ENCODE measurements around the gene GLS2. TPM values are rescaled to one million over a fixed set of nuclear protein-coding genes. Genes with fewer than 3 reads are reported as not detected.

The GLS2 gene
- total and polyA plus RNA-seq, 9 of the 15 experiments (the other 6 are each of a cell fraction or from before 2014, with no cell fraction given) = 0.11 TPM; not detected in 8

DNA sequence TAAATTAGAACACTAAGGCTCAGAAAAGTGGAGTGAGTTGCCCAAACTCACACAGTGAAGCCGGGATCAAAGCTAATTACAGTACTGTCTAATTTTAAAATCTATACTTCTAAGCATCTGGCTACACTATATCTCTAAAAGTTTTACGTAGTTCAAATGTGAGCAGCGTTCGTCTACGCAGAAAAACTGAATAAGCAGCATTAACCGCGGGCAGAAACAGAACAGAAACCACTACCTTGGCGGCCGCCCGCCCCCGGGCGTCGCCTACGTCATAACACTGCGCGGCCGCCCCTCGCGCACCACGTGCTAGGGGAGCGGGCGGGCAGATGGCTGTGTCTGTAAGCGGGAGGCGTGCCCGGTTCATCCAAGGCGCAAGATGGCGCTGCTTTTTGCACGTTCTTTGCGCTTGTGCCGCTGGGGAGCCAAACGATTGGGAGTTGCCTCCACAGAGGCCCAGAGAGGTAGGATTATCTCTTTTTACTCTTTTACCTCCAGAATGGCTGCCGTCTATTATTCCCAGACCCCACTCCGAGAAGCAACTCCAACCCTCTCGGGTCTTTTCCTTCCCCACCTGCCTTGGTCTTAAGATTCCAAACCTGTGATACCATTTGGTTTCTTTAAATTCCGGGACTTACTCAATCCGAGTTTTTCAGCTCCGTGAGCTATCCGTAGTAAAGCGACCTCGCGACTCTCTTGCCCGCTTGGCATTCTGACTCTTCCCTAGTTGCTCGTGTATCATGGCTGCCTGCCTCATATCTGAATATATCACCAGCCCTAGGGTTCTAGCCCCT, 19.6 kb downstream of the GLS2 start, which contains the start of gene SPRYD4 (continued):
- TF ChIP-seq, protein P1, sequence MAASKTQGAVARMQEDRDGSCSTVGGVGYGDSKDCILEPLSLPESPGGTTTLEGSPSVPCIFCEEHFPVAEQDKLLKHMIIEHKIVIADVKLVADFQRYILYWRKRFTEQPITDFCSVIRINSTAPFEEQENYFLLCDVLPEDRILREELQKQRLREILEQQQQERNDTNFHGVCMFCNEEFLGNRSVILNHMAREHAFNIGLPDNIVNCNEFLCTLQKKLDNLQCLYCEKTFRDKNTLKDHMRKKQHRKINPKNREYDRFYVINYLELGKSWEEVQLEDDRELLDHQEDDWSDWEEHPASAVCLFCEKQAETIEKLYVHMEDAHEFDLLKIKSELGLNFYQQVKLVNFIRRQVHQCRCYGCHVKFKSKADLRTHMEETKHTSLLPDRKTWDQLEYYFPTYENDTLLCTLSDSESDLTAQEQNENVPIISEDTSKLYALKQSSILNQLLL (CRISPR knock-in tag; IDR thresholded peaks at IDR 0.05; ENCODE audit: borderline replicate concordance) = no peak
- TF ChIP-seq POU5F1 (IDR thresholded peaks at IDR 0.05; ENCODE audit: borderline replicate concordance, low read depth, low read length, partially characterized antibody) = no peak
- TF ChIP-seq KLF13 (tag; IDR thresholded peaks at IDR 0.05; ENCODE audit: borderline replicate concordance, low read depth) = peak; percentile 98
- TF ChIP-seq, protein P2, sequence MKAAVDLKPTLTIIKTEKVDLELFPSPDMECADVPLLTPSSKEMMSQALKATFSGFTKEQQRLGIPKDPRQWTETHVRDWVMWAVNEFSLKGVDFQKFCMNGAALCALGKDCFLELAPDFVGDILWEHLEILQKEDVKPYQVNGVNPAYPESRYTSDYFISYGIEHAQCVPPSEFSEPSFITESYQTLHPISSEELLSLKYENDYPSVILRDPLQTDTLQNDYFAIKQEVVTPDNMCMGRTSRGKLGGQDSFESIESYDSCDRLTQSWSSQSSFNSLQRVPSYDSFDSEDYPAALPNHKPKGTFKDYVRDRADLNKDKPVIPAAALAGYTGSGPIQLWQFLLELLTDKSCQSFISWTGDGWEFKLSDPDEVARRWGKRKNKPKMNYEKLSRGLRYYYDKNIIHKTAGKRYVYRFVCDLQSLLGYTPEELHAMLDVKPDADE (conservative IDR thresholded peaks at IDR 0.05; ENCODE audit: control insufficient read depth, low read depth, low read length) = peak; percentile 80; the same call in 1 of the 2 replicates
- TF ChIP-seq RB1 (IDR thresholded peaks at IDR 0.05; ENCODE audit: low read depth) = peak; percentile 92
- TF ChIP-seq ZNF133 (CRISPR knock-in tag; IDR thresholded peaks at IDR 0.05) = no peak
- no peak for TF ChIP-seq MAFK (IDR thresholded peaks at IDR 0.05; ENCODE audit: low read length)
- TF ChIP-seq USF2 (CRISPR knock-in tag; IDR thresholded peaks at IDR 0.05) = peak; percentile 94
- TF ChIP-seq, protein P3, sequence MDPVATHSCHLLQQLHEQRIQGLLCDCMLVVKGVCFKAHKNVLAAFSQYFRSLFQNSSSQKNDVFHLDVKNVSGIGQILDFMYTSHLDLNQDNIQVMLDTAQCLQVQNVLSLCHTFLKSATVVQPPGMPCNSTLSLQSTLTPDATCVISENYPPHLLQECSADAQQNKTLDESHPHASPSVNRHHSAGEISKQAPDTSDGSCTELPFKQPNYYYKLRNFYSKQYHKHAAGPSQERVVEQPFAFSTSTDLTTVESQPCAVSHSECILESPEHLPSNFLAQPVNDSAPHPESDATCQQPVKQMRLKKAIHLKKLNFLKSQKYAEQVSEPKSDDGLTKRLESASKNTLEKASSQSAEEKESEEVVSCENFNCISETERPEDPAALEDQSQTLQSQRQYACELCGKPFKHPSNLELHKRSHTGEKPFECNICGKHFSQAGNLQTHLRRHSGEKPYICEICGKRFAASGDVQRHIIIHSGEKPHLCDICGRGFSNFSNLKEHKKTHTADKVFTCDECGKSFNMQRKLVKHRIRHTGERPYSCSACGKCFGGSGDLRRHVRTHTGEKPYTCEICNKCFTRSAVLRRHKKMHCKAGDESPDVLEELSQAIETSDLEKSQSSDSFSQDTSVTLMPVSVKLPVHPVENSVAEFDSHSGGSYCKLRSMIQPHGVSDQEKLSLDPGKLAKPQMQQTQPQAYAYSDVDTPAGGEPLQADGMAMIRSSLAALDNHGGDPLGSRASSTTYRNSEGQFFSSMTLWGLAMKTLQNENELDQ (CRISPR knock-in tag; IDR thresholded peaks at IDR 0.05; ENCODE audit: borderline replicate concordance) = no peak
- no peak for TF ChIP-seq RBM17 (IDR thresholded peaks at IDR 0.05; ENCODE audit: borderline replicate concordance, low read depth, low read length)
- no peak for TF ChIP-seq PREB (CRISPR knock-in tag; IDR thresholded peaks at IDR 0.05)
- TF ChIP-seq KDM2B (CRISPR knock-in tag; IDR thresholded peaks at IDR 0.05) = 0 out of 2 replicates have a peak, but pooled peaks have one; percentile 74
- TF ChIP-seq TFAM (CRISPR knock-in tag; conservative IDR thresholded peaks at IDR 0.05) = no peak
- no peak for TF ChIP-seq ZFP1 (CRISPR knock-in tag; IDR thresholded peaks at IDR 0.05)
- peak; percentile 11; the same call in 1 of the 2 replicates for TF ChIP-seq SMARCE1 (IDR thresholded peaks at IDR 0.05)
- TF ChIP-seq TBP (optimal IDR thresholded peaks at IDR 0.05; ENCODE audit: low read depth, low read length) = peak; percentile 91
- TF ChIP-seq ZBTB43 (CRISPR knock-in tag; IDR thresholded peaks at IDR 0.05) = no peak
- TF ChIP-seq LARP7 (IDR thresholded peaks at IDR 0.05) = no peak
- peak; percentile 95 for TF ChIP-seq RBFOX2 (IDR thresholded peaks at IDR 0.05; ENCODE audit: low read depth, low read length)
- no peak for TF ChIP-seq ZNF239 (CRISPR knock-in tag; IDR thresholded peaks at IDR 0.05)

All from K562 (cell line).